Activated CD8-positive, alpha-beta memory T cell treated with anti-CD3 and anti-CD28 coated beads for 24 hours (primary cell): Measurements from ENCODE around the gene KCNQ1OT1.
"Not testable (repeated sequence)": the region's sequence is repeated elsewhere in the genome, so short reads cannot be mapped to it uniquely, and the experiment has no call there.

Source experiments
- DNase-seq: peaks from one replicate; pipeline ENCODE4 v3.0.0-alpha.2; 2020

The KCNQ1OT1 gene

DNA sequence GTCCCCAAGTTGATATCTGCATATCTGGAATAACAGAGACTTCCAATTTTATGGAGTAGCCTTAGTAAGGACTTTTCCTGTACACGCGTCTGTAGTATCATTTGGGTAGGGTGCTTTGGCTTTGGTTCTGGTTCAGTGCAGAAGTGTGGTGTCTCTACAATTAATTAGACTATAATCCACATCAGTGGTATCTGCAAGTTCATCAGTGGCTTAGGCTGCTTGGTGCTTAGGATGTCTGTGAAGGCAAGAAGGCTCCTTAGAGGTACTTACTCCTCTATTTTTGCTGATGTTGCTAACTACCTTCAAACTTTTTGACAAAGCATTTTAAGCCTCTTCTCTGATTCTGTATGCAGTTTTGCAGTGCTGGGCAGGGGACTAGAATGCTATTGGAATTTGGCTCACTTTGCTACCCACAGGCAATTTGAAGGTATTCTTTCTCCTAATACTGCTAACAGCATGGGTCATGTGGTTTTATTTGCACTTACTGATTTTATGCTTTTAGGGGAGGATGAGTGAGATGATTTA is 49.4 kb downstream of the KCNQ1OT1 start:
- no peak for DNase-seq

DNA sequence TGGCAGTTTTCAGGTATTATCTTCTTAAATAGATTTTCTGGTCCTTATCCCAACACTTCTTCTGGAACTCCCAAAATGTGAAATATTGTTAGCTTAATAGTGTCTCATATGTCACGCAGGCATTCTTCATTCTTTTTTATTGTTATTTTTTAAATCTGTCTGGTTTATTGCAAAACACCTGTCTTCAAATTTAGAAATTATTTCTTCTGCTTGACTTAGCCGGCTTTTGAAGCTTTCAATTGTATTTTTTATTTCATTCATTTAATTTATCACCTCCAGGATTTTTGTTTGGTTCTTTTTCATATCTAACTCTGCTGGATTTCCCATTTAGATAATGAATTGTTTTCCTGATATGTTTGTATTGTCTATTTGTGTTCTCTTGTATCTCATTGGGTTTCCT is 49.9 kb downstream of the KCNQ1OT1 start:
- no peak for DNase-seq

DNA sequence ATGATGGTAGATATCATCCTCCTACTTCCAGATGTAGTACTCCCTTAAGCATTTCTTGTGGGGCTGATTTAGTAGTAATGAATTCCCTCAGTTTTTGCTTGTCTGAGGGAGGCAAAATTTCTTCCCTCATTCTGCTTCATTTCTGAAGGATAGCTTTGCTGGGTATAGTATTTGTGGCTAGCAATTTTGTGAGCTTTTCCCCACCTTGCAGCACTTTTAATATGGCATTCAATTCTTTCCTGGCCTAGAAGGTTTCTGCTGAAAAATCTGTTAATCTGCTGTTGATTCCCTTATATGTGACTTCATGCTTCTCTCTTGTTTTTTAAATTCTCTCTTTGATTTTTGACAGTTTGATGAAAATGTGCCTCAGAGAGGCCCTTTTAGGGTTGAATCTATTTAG is 50.4 kb downstream of the KCNQ1OT1 start:
- no peak for DNase-seq

DNA sequence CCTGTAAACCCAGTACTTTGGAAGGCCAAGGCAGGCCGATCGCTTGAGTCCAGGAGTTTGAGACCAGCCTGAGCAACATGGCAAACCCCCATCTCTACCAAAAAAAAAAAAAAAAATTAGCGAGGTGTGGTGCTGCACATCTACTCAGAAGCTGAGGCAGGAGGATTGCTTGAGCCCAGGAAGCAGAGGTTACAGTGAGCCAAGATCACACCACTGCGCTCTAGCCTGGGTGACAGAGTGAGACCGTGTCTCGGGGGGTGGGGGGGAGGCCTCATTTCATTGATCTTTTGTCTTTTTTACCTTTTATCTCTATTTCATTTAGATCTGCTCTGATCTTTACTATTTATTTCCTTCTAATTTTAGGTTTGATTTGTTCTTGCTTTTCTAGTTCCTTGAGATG is 51.8 kb downstream of the KCNQ1OT1 start:
- DNase-seq: no peak

DNA sequence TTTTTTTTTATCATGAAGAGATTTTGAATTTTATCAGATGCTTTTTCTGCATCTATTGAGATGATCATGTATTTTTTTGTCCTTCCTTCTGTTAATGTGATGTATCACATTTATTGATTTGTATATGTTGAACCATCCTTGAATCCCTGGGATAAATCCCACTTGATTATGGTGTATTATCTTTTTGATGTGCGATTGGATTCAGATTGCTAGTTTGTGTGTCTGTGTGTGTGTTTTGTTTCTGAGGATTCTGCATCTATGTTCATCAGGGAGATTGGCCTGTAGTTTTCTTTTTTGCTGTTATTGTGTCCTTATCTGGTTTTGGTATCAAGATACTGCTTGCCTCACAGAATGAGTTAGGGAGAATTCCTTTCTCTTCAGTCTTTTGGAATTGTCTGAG is 52.6 kb downstream of the KCNQ1OT1 start:
- no peak for DNase-seq

DNA sequence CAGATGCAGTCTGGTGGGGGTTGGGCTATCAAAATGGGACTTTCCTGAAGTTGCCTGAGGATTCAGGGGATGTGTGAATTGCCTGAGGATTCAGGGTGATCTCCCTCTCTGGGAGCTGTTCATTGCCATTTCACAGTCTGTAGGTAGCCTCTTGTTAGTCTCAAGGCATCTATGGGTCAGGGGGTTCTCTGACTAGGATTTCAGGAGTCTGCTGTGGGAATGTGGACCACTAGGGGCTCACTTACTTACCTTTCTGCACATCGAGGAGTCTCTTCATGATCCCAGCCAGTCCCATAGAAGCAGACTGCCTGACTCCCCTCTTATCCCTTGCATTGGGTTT is 54.0 kb downstream of the KCNQ1OT1 start:
- DNase-seq: no peak

DNA sequence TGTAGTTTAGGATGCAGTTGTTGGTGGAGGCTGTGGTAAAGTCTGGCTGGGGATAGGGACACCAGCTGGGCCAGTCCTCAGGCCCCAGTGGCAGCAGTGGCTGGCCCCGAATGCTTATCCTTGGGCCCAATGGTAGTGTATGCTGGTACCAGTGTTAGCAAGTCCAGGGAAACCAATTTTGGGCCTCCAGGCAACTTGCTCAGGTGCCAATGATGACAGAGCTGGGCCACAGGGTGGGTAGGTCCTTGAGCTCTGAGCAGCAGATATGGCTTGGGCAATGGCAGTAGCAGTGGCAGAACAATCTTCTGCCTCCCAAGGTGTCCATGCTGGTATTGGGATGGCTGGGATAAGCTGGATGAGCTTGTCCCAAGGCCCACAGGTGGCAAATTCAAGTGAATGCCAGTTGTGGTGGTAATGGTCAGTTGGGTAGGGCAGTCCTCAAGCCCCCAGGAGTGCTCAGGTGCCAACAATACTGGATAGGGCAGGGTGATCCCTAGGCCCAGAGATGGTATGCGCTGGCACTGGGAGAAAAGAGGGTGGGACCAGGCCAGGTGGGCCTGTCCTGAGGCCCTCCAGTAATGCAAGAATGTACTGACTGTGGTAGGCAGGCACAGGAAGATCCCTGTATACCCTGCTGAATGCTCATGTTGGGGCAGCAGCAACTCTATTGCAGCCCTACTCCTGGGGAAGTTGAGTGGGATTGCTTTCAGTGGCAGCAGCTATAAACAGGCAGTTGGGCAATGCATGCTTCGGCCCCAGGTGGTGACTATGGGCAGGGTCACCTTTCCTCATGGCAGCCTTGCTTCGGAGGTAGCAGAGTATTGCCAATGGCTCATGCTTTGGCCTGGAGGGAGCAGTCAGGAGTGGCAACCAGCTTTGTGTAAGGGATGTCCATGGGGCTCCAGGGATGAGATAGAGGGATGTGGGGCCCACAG is 54.7 kb downstream of the KCNQ1OT1 start:
- no peak for DNase-seq

DNA sequence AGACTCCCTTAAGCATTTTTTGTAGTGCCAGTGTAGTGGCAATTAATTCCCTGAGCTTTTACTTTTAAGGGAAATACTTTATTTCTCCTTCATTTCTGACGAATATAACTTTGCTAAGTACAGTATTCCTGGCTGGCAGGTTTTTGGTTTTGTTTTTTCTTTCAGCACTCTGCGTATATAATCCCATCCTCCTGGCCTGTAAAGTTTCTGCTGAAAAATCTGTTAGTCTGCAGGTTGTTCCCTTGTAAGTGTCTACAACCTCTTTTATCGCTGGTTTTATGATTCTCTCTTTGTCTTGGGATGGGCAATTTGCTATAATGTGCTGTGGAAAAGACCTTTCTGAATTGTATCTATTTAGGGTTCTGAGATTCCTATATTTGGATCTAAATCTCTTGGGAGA is 56.0 kb downstream of the KCNQ1OT1 start:
- DNase-seq: no peak

DNA sequence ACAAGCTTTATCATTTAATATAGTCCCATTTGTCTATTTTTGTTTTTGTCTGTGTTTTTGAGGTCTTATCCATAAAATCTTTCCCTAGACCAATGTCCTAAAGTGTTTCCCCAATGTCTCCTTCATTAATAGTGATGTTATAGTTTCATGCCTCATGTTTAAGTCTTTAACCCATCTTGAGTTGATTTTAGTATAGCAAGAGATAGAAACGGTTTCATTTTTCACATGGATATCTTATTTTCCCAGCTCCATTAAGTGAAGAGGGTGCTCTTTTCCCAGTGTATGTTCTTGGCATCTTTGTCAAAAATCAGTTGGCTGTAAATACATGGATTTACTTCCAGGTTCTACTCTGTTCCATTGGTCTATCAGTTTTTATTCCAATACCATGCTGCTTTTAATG is 58.2 kb downstream of the KCNQ1OT1 start:
- DNase-seq: no peak

DNA sequence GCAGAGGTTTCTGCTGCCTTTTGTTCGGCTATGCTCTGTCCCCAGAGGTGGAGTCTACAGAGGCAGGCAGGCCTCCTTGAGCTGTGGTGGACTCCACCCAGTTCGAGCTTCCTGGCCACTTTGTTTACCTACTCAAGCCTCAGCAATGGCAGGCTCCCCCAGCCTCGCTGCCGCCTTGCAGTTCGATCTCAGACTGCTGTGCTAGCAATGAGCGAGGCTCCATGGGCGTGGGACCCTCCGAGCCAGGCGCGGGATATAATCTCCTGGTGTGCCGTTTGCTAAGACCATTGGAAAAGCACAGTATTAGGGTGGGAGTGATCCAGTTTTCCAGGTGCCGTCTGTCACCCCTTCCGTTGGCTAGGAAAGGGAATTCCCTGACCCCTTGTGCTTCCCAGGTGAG is 60.0 kb downstream of the KCNQ1OT1 start:
- DNase-seq: not testable (repeated sequence)

DNA sequence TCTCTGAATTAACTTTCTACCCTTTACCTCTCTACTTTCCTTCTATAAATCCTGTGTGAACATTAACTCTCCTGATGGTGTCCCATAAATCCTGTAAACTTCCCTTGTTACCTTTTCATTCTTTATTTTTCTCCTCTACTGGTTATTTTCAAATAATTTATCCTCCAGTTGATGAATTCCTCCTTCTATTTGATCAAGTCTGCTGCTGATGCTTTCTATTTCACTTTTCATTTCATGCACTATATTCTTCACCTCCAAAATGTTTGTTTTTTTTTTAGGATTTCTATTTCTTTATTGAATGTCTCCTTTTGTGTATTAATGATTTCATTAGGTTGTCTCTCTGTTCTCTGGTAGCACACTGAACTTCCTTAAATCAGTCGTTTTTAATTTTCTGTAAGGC is 68.6 kb downstream of the KCNQ1OT1 start:
- no peak for DNase-seq

DNA sequence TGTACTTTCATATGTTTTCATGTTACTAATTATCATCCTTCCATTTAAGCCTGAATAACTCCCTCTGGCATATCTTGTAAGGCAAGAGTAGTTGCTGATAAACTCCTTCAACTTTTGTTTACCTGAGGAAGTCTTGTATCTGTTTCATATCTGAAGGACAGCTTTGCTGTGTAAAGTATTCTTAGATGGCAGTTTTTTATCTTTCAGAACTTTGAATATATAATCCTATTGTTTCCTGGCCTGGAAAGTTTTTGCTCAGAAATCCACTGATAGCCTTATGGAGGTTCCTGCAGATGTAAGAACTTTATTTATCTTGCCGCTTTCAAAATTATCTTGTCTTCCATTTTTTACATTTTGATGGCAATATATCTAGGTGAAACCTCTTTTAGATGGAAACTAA is 69.1 kb downstream of the KCNQ1OT1 start:
- no peak for DNase-seq

DNA sequence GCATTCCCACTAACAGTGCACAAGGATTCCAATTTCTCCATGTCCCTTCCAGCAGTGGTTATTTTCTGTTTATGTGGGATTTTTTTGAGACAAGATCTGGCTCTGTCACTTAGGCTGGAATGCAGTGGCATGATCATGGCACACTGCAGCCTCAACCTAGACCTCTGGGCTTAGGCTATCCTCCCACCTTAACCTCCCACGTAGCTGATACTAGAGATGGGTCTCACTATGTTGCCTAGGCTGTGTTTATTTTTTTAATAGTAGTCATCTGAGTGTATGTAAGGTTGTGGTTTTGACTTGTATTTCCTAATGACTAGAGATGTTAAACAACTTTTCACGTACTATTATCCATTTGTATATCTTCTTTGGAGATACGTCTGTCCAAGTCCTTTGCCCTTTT is 74.6 kb downstream of the KCNQ1OT1 start:
- no peak for DNase-seq

DNA sequence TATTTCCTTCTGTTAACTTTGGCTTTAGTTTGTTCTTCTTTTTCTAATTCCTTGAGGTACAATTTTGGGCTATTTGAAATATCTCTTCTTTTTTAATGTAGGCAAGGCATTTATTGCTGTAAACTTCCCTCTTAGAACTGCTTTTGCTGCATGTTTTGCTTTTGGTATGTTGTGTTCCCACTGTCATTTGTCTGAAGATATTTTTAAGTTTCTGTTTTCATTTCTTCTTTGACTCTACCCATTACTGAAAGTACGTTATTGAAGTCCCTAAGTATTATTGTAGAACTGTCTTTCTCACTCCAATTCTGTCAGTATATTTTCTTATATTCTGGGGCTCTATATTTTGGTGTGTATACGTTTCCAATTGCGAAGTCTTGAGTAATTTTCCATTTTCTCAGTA is 77.9 kb downstream of the KCNQ1OT1 start:
- no peak for DNase-seq

DNA sequence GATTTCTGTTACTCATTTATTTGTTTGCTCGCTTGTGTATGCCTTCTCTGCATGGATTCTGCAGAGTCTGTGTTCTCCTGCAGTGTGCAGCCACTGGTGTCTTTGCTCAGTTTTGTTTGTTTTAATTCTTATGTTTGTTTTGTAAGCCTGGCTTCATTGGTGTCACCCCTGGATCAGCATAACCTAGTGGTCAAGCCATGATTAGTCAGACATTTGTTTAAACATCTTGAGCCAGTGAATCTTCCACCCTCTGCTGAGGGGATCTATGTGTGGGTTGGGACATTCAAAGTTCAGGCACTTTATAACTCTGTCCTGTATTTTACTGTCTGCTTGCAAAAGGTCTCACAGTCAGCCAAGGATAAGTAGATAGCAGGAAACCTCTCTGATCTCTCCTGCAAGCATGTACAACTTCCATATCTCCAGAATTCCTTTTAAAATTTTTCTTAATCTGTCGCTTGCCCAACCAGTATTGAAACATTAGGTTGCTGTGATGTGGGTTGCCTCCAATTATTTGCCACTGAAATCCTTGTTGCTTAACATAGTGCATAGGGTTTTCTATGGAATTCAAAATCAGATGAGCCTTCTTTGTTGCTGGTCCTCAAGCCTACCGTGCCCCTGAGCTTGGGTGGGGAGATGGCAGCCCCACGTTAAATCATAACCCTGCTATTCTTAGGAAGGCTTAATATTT is 86.8 kb downstream of the KCNQ1OT1 start:
- no peak for DNase-seq

DNA sequence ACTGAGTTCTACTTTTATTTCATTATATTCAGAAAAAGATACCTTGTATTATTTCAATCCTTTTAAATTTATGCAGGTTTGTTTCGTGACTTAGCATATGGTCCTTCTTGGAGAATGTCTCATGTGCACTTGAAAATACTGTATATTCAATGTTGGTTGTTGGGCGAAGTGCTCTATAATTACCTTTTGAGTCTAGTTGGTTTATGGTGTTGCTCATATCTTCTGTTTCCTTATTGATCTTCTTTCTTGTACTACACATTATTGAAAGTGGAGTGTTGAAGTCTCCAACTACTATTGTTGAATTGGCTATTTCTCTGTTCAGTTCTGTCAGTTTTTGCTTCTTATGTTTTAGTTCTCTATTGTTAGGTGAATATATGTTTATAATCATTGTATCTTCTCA is 90.4 kb downstream of the KCNQ1OT1 start:
- no peak for DNase-seq

DNA sequence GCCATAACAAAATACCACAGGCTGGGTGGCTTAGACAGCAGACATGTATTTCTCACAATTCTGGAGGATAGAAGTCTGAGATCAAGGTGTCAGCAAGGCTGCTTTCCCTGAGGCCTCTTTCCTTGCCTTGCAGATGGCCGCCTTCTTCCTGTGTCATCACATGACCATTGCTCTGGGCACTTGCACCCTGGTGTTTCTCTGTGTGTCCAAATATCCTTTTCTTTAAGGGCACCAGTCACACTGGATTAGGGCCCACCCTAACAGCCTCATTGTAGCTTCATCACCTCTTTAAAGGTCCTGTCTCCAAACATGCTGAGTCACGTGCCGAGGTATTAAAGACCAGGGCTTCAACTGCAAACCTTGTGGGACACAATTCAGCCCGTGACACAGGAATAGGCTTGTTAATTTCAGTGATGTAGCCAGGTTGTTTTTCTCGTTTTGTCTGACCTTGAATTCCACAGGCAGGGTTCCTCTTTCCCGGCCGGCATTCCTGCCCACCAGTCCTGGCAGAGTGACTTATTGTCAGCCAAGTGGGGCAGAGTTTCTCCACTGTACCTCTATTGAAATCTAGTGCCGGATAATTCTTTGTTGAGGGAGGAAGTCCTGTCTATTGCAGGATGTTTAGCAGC is 100.1 kb downstream of the KCNQ1OT1 start:
- DNase-seq: no peak

DNA sequence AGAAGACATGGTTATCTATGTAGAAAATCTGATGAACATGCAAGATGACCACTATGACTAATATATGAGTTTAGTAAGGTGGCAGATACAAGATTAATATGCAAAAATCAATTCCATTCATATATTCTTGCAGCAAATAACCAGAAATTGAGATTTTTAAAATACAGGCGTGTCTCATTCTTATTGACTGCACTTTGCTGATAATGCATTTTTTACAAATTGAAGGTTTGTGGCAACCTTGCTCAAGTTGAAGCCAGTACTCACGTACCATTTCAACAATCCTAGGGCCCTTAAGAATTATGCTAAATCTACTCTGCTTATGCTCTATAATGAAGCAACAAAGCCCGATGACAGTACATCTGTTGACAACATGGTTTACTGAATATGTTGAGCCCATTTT is 104.6 kb downstream of the KCNQ1OT1 start:
- DNase-seq: no peak

DNA sequence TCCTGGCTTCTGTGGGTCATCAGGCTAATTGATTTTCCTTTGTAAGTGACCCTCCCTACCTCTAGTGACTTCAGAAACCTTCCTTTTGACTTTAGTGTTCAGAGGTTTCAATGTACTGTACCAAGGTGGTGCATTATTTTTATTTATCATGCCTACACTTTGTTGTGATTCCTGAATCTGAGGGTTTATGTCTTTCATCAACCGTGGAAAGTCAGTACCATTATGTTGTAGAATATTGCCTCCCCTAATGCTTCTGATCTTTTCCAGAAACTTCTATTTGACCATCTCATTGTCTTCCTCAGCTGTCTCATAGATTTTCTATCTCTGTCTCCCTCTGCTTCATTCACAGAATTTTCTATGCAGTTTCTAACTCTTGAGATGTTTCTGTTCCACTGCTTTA is 105.5 kb downstream of the KCNQ1OT1 start:
- DNase-seq: no peak

DNA sequence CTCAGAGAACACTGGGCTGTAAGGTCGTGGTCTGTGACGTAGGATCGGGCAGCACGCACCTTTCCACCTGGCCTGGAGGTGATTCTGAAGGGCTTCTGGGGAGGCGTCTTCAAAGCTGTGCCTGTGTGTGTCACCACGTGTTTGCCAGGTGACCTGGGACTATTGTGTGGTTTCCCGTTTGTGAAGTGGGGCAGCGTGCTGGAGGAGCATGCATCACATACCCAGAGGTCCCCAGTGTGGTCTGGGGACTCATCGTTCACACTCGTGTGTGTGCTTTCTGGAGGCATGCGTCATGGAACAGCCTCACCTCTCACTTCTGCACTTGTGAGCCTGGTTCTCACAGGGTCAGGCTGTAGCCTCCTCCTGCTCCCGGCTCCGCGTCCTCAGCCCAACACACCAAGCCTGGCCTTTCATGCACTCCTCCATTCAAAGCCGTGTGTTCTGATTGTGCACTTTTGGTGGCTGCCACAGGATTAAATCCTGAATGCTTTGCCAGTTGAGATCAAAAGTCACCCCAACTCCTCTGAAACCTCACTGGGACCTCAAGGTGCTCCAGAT is 106.3 kb downstream of the KCNQ1OT1 start:
- no peak for DNase-seq

DNA sequence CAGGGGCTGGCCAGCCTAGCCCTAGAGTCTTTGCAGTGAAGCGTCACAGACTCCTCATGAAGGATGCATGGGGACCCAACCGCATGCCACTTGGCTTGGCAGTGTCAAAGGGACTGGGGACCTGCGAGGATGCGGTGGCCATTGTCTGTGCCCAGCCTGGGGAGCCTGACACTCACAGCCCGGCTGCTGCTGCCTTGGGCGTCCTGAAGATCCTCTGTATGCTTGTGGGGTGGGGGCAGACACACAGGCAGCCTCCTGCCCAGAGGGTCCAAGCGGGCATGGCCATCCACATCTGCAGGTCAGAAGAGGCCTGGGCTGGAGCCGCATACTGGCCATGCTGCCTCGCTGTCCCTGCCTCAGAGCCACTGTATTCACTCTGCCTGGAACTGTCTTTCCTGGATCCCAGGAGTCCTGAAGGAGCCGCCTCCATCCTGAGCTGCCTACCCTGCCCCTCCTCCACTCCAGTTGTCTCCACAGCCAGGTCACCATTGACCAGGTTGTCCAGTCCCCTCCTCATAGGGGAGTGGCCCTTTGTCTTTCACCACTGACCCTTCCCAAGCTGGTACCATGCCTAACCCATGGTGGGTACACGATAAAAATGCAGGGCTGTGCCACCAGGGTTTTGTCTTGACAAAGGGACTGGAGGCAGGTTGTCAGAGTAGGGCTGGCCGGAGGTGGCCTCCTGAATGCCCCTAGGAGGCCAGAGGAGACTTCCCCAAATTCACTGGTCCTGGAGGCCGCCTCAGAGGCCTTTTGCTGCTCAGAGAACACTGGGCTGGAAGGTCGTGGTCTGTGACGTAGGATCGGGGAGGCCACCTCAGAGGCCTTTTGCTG is 107.0 kb downstream of the KCNQ1OT1 start:
- DNase-seq: peak; percentile 41

DNA sequence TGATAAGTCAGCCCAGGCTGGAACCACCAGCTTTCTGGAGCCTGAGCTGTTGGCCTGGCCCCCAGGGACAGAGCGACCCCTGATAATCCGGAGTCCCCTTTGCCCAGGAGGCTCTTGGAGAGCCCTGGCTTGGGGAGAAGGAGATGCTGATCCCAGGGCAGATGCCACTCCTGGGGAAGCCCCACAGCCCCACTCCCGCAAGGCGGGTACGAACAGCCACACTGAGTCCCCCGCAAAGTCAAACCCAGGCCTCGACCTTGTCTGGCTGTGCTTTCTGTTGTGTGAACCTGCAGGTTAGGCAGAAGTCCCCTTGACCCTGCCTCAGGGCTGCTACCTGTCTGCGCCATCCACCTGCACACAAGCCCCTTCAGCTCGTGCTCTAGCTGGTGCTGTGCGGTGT is 108.0 kb downstream of the KCNQ1OT1 start:
- no peak for DNase-seq
